GM18505 (cell line): ENCODE results near the gene GRIK4.

Source experiments
- ATAC-seq: cut with Tn5 transposase; IDR thresholded peaks from one replicate; pipeline ENCODE4 v1.9.1; 2021; ENCODE audit not compliant: unreplicated experiment
- POLR2A ChIP-seq: IDR thresholded peaks from 4 replicates; pipeline ENCODE4 v1.6.1; 2011; ENCODE audit warnings: borderline replicate concordance; ENCODE audit not compliant: insufficient read depth, insufficient read length; ENCODE audit errors: extremely low read depth

Gene GRIK4

GRCh38 chr11:120903686-120904085 lies 392.1 kb downstream of the GRIK4 start:
- TF ChIP-seq POLR2A = no peak
- ATAC-seq = no peak

- ATAC-seq = no peak
- TF ChIP-seq POLR2A = no peak
Observed at GRCh38 chr11:120904116-120904515, 392.6 kb downstream of the GRIK4 start.

DNA sequence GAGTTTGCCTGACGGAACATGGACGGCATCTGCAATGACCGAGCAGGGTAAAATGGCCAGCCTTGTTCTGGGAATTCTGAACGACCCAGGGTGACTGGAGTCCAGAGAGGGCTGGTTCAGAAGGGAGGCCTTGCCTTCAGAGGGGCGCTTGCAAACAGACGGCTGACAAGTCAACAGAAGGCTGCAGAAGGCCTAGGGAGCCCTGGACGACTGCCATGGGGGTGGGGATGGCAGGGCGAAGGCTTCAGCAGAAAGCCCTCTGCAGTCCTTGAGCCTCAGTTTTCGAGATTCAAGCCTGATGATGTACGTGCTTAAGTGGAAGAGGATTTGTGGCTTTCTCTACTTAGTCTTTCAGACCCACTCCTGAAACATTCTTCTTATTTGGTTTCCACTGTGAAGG lies 395.2 kb downstream of the GRIK4 start:
- no peak for ATAC-seq
- no peak for TF ChIP-seq POLR2A

DNA sequence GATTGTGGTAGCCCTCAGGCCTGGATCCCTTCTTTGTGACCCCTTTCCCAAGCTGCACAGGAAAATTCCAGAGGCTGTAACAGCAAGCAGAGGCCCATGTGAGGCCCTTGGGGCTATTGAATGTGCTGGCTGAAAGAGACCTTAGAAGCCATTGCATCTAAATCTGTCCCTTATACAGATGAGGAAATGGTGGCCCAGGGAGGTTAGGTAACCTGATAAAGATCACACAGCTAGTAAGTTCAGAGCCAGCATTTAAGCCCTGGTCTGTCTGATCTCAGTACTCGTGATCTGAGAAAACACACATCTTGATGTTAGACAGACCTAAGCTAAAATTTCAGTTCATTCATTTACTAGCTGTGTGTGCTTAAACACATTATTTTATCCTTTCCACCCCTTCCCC lies 396.4 kb downstream of the GRIK4 start:
- ATAC-seq = no peak
- TF ChIP-seq POLR2A = no peak

- ATAC-seq = no peak
- TF ChIP-seq POLR2A = no peak
Observed at GRCh38 chr11:120908461-120909181, 397.1 kb downstream of the GRIK4 start.

DNA sequence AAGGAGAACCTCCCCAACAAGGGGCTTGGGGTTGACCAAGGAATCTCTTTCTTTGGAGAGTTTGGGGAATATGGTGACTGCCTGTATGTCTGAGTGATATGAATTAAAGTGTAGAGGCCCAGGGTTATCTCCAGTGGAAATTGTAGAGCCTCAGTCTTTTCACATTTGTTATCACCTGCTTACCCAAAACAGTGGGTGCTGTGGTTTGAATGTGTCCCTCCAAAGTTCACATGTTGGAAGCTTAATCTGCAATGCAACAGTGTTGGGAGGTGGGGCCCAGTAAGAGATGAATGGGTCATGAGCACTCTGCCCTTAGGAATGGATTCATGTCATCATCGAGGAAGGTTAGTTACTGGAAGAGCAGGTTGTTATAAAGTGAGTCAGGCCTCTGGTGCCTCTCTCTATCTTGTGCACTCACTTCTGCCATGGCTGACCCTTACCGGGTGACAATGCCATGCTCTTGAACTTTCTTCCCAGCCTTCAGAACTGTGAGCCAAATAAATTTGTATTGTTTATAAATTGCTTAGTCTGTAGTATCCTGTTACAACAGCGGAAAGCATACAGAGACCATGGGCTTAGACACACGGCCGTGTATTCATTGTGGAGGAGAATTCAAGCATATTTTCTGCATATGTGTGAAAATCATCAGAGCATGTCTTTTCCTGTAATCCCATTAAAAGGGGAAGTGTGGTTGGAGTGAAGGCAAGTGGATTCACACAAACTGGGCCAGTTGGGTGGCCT lies 398.3 kb downstream of the GRIK4 start:
- no peak for ATAC-seq
- no peak for TF ChIP-seq POLR2A

DNA sequence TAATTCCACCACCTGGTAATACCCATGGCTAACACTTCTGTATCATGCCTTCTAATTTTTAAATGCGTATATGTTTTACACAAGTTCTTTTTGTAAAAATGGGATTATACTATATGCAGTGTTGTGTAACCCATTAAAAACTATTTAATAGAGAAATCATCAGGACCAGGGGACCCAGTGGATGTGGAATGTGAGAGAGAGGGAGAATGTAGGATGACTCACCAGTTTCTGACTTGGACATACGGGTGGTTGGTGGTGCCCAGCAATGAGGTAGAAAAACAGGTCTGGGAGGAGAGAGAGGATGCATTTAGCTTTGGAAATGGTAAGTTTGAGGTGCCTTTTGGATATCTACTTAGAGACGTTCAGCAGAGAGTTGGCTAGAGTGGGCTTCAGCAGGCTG lies 400.4 kb downstream of the GRIK4 start:
- no peak for TF ChIP-seq POLR2A
- ATAC-seq = no peak

GRCh38 chr11:120912504-120912903 lies 401.0 kb downstream of the GRIK4 start:
- no peak for TF ChIP-seq POLR2A
- no peak for ATAC-seq

GRCh38 chr11:120912915-120913314 lies 401.4 kb downstream of the GRIK4 start:
- TF ChIP-seq POLR2A = no peak
- no peak for ATAC-seq

DNA sequence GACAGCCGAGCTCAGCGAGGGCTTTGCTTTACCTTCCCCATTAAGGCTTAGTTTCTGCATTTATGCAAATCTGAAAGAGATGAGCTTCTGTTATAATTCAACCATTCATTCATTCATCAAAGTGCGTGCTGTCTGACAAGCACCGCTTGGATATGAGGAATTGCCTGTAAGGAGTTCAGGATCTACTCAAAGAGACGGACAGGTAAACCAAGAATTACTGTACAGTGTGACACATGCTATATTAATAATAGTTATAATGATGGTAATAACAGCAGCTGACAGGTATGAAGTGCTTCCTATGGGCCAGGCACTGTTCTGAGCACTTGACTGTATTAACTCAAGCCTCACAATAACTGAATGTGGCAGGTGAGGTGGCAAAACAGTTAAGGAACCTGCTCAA lies 402.5 kb downstream of the GRIK4 start:
- TF ChIP-seq POLR2A = no peak
- no peak for ATAC-seq

DNA sequence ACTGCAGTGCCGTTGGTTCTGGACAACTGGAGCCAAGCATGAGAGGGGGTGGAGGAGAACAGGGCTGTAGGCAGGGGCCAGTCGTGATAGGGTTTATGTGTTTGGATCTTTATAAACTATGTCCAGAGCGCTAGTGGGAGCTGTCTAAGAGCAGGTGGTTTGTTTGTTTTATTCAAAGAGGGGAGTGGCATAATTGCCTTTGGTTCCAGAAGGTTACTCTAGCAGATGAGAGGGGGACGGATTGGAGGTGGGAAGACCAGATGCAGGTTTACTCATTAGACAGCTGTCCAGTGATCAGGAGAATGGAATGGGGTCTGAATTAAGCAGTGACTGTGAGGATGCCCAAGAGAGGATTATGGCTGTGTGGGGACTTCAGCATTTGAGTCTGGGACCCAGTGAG lies 403.1 kb downstream of the GRIK4 start:
- ATAC-seq = no peak
- no peak for TF ChIP-seq POLR2A

GRCh38 chr11:120917559-120918239 lies 406.2 kb downstream of the GRIK4 start:
- ATAC-seq = no peak
- TF ChIP-seq POLR2A = no peak

- no peak for TF ChIP-seq POLR2A
- ATAC-seq = no peak
Observed at GRCh38 chr11:120918257-120918656, 406.7 kb downstream of the GRIK4 start.

DNA sequence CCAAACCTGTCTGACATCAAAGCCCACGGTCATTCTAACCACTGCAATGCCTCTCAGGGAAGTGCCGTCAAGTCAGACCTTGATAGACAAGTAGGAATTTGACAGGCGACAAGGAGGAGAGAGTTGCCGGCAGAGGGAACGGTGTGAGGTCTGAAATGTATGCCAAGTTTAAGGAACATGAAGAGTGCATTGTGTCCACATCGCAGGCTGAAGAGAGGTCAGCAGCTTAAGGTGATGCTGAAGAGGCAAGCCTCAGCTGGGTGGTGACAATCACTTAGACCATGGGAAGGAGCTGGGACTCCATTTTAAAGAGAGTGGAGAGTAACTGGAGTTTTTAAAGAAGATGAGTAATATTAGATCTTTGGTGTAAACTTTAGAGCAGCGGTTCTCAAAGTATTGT lies 407.5 kb downstream of the GRIK4 start:
- no peak for ATAC-seq
- TF ChIP-seq POLR2A = no peak
